Neural cell (in vitro differentiated cells): Measurements from ENCODE around the gene NDUFV1. TPM values are rescaled to one million over a fixed set of nuclear protein-coding genes. Genes with fewer than 3 reads are reported as not detected.
"Not testable (repeated sequence)": the region's sequence is repeated elsewhere in the genome, so short reads cannot be mapped to it uniquely, and the experiment has no call there.

ENCODE experiments used
- H2AFZ ChIP-seq: fragments of 200-600, 300-800 bp; sonication (generic), shearing (Covaris generic); 2 replicates; pipeline ENCODE4 v1.6.0; 2014; ENCODE audit warnings: low read depth, mild to moderate bottlenecking, antibody characterized with exemption, low read length, moderate library complexity
- H3F3A ChIP-seq: fragments of 200-600 bp; shearing (Covaris generic); 2 replicates; pipeline ENCODE4 v1.6.1; 2016; ENCODE audit warnings: mild to moderate bottlenecking, moderate library complexity, mixed read lengths, antibody characterized with exemption, low read length; ENCODE audit not compliant: insufficient read depth, poor library complexity, severe bottlenecking
- H3K27ac ChIP-seq: fragments of 200-600, 300-800 bp; sonication (generic), shearing (Covaris generic); 2 replicates; pipeline ENCODE4 v1.5.1; 2014; ENCODE audit warnings: mild to moderate bottlenecking, low read length, moderate library complexity
- H3K27me3 ChIP-seq: fragments of 300-800, 200-600 bp; sonication (generic), shearing (Covaris generic); 2 replicates; pipeline ENCODE4 v1.6.0; 2014; ENCODE audit warnings: mild to moderate bottlenecking, low read depth, low read length, moderate library complexity; ENCODE audit not compliant: insufficient read depth
- H3K36me3 ChIP-seq: fragments of 300-800, 200-600 bp; sonication (generic), shearing (Covaris generic); 2 replicates; pipeline ENCODE4 v1.5.1; 2014; ENCODE audit warnings: mild to moderate bottlenecking, antibody characterized with exemption, low read length, moderate library complexity; ENCODE audit not compliant: insufficient read depth
- H3K4me2 ChIP-seq: fragments of 300-800, 200-600 bp; sonication (generic), shearing (Covaris generic); 2 replicates; pipeline ENCODE4 v1.6.0; 2014; ENCODE audit warnings: mild to moderate bottlenecking, low read length
- H3K4me3 ChIP-seq: fragments of 300-800, 200-600 bp; sonication (generic), shearing (Covaris generic); 2 replicates; pipeline ENCODE4 v1.5.1; 2014; ENCODE audit warnings: mild to moderate bottlenecking, low read length, moderate library complexity
- H3K79me2 ChIP-seq: fragments of 200-600 bp; shearing (Covaris generic); replicated peaks from 2 replicates; pipeline ENCODE4 v1.6.0; 2014; ENCODE audit warnings: mild to moderate bottlenecking, low read length, moderate library complexity; ENCODE audit not compliant: insufficient read depth
- H3K9ac ChIP-seq: fragments of 300-800, 200-600 bp; sonication (generic), shearing (Covaris generic); 2 replicates; pipeline ENCODE4 v1.6.1; 2016; ENCODE audit warnings: mild to moderate bottlenecking, low read length, mixed read lengths
- H3K9me2 ChIP-seq: fragments of 200-600 bp; shearing (Covaris generic); 2 replicates; pipeline ENCODE4 v1.6.1; 2016; ENCODE audit warnings: mild to moderate bottlenecking, low read length, mixed read lengths; ENCODE audit not compliant: insufficient read depth
- H3K9me3 ChIP-seq: fragments of 200-600, 300-800 bp; sonication (generic), shearing (Covaris generic); 2 replicates; pipeline ENCODE4 v1.6.1; 2016; ENCODE audit warnings: mild to moderate bottlenecking, mixed run types, low read length, moderate library complexity, mixed read lengths
- H4K20me1 ChIP-seq: fragments of 200-600 bp; shearing (Covaris generic); 2 replicates; pipeline ENCODE4 v1.6.1; 2016; ENCODE audit warnings: mild to moderate bottlenecking, mixed run types; ENCODE audit not compliant: insufficient read depth
- EP300 ChIP-seq: fragments of 450-650 bp; conservative IDR thresholded peaks from 2 replicates; pipeline ENCODE4 v1.6.1; 2014; ENCODE audit warnings: antibody characterized with exemption, mild to moderate bottlenecking, moderate library complexity; ENCODE audit not compliant: poor library complexity, severe bottlenecking
- EZH2 ChIP-seq: fragments of 200-600, 300-800 bp; shearing (Covaris generic), sonication (generic); IDR thresholded peaks from 2 replicates; pipeline ENCODE4 v1.6.1; 2014; ENCODE audit warnings: antibody characterized with exemption, low read length, borderline replicate concordance, mild to moderate bottlenecking; ENCODE audit not compliant: insufficient read depth, poor library complexity, severe bottlenecking
- MXI1 ChIP-seq: fragments of 450-650 bp; conservative IDR thresholded peaks from 2 replicates; pipeline ENCODE4 v1.6.1; 2014; ENCODE audit warnings: antibody characterized with exemption, mild to moderate bottlenecking; ENCODE audit not compliant: poor library complexity, severe bottlenecking
- POLR2AphosphoS5 ChIP-seq: IDR thresholded peaks from 2 replicates; pipeline ENCODE4 v1.6.1; 2012
- RAD21 ChIP-seq: fragments of 450-650 bp; conservative IDR thresholded peaks from 2 replicates; pipeline ENCODE4 v1.6.1; 2014; ENCODE audit warnings: antibody characterized with exemption, mild to moderate bottlenecking, moderate library complexity
- SMC3 ChIP-seq: fragments of 450-650 bp; conservative IDR thresholded peaks from 2 replicates; pipeline ENCODE4 v1.6.1; 2014; ENCODE audit warnings: antibody characterized with exemption, mild to moderate bottlenecking, moderate library complexity; ENCODE audit not compliant: poor library complexity
- TAF1 ChIP-seq: IDR thresholded peaks from 2 replicates; pipeline ENCODE4 v1.6.1; 2012; ENCODE audit warnings: low read depth
- polyA plus RNA-seq: library from polyadenylated mRNA; depleted of rRNA; stranded (reverse); fragments of >200 nt; gene quantifications from 2 replicates; pipeline ENCODE4 v1.2.3, GENCODE V29; 2014
- TF ChIP-seq, protein P1 (sequence below): IDR thresholded peaks from 2 replicates; pipeline ENCODE4 v1.6.1; 2012; ENCODE audit warnings: borderline replicate concordance
- TF ChIP-seq, protein P2 (sequence below): fragments of 450-650 bp; IDR thresholded peaks from 2 replicates; pipeline ENCODE4 v1.5.1; 2014; ENCODE audit warnings: antibody characterized with exemption, mild to moderate bottlenecking, moderate library complexity; ENCODE audit not compliant: poor library complexity, severe bottlenecking

The NDUFV1 gene
- polyA plus RNA-seq, 1 donor from 2014 or later: 393 TPM

- no peaks in the 10 kb centered on the region for H3K9me2 ChIP-seq
- no peaks in the 10 kb centered on the region for H3K36me3 ChIP-seq
- H3K4me3 ChIP-seq: no peak overlapping the region
- no peak overlapping the region for H3K27ac ChIP-seq
- H3K4me2 ChIP-seq: no peak overlapping the region
- H3K9me3 ChIP-seq: no peaks in the 10 kb centered on the region
- no peak overlapping the region for H2AFZ ChIP-seq
- TF ChIP-seq, protein P1, sequence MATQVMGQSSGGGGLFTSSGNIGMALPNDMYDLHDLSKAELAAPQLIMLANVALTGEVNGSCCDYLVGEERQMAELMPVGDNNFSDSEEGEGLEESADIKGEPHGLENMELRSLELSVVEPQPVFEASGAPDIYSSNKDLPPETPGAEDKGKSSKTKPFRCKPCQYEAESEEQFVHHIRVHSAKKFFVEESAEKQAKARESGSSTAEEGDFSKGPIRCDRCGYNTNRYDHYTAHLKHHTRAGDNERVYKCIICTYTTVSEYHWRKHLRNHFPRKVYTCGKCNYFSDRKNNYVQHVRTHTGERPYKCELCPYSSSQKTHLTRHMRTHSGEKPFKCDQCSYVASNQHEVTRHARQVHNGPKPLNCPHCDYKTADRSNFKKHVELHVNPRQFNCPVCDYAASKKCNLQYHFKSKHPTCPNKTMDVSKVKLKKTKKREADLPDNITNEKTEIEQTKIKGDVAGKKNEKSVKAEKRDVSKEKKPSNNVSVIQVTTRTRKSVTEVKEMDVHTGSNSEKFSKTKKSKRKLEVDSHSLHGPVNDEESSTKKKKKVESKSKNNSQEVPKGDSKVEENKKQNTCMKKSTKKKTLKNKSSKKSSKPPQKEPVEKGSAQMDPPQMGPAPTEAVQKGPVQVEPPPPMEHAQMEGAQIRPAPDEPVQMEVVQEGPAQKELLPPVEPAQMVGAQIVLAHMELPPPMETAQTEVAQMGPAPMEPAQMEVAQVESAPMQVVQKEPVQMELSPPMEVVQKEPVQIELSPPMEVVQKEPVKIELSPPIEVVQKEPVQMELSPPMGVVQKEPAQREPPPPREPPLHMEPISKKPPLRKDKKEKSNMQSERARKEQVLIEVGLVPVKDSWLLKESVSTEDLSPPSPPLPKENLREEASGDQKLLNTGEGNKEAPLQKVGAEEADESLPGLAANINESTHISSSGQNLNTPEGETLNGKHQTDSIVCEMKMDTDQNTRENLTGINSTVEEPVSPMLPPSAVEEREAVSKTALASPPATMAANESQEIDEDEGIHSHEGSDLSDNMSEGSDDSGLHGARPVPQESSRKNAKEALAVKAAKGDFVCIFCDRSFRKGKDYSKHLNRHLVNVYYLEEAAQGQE: no peak
- no peak for TF ChIP-seq RAD21
- no peak for TF ChIP-seq POLR2AphosphoS5
- no peak for TF ChIP-seq EZH2
- TF ChIP-seq, protein P2, sequence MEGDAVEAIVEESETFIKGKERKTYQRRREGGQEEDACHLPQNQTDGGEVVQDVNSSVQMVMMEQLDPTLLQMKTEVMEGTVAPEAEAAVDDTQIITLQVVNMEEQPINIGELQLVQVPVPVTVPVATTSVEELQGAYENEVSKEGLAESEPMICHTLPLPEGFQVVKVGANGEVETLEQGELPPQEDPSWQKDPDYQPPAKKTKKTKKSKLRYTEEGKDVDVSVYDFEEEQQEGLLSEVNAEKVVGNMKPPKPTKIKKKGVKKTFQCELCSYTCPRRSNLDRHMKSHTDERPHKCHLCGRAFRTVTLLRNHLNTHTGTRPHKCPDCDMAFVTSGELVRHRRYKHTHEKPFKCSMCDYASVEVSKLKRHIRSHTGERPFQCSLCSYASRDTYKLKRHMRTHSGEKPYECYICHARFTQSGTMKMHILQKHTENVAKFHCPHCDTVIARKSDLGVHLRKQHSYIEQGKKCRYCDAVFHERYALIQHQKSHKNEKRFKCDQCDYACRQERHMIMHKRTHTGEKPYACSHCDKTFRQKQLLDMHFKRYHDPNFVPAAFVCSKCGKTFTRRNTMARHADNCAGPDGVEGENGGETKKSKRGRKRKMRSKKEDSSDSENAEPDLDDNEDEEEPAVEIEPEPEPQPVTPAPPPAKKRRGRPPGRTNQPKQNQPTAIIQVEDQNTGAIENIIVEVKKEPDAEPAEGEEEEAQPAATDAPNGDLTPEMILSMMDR: no peak
- TF ChIP-seq SMC3: no peak
- no peak for TF ChIP-seq EP300
- TF ChIP-seq TAF1: no peak
- no peak for TF ChIP-seq MXI1
- no peak overlapping the region for H3K9ac ChIP-seq
- no peaks in the 10 kb centered on the region for H3K79me2 ChIP-seq
- no peaks in the 10 kb centered on the region for H3F3A ChIP-seq
- H4K20me1 ChIP-seq: no peaks in the 10 kb centered on the region
- no peaks in the 10 kb centered on the region for H3K27me3 ChIP-seq
Observed at GRCh38 chr11:67636962-67637361, 30.2 kb downstream of the NDUFV1 start.

GRCh38 chr11:67637441-67637840 is 30.7 kb downstream of the NDUFV1 start:
- not testable (repeated sequence) for H3K4me2 ChIP-seq, H3K27me3 ChIP-seq, H3F3A ChIP-seq, H3K9ac ChIP-seq, H3K4me3 ChIP-seq, H3K27ac ChIP-seq, H2AFZ ChIP-seq, H3K79me2 ChIP-seq, H3K9me3 ChIP-seq, H4K20me1 ChIP-seq, H3K36me3 ChIP-seq, H3K9me2 ChIP-seq
